Peyer's patch (tissue), 4 donors: ENCODE data around the gene SSX1.
"Not testable (repeated sequence)": the region's sequence is repeated elsewhere in the genome, so short reads cannot be mapped to it uniquely, and the experiment has no call there.

Experiments
- CTCF ChIP-seq, 6 experiments: fragments of 450-650 bp in 4 of 6; fragments of 200-600 bp in 2 of 6; sonication (generic) in 1 of 6; IDR thresholded peaks; one replicate each; pipeline ENCODE4 v1.5.1; 2017 to 2019; ENCODE audit warnings: antibody characterized with exemption in 6 of 6, mild to moderate bottlenecking in 3 of 6, moderate library complexity in 1 of 6
- POLR2A ChIP-seq, 2 donors: fragments of 450-650 bp; IDR thresholded peaks; one replicate each; pipeline ENCODE4 v1.5.1; 2017; ENCODE audit warnings: antibody characterized with exemption in 2 of 2, mild to moderate bottlenecking in 2 of 2, moderate library complexity in 2 of 2

GRCh38 chrX:48224196-48224595 is 31.0 kb upstream of the SSX1 start:
- TF ChIP-seq CTCF, POLR2A (IDR thresholded peaks at IDR 0.05): not testable (repeated sequence)
